Measurements from ENCODE around the gene SPEG.

The SPEG gene

GRCh38 chr2:219506802-219507526 is 72.3 kb downstream of the SPEG start:
- TF ChIP-seq CTCF (IDR thresholded peaks at IDR 0.05; ENCODE audit: borderline replicate concordance, insufficient read depth, low read depth, low read length) = no peak
- H3K4me3 ChIP-seq (ENCODE audit: low read depth, low read length) = no peak overlapping the region

GRCh38 chr2:219507581-219508443 is 73.2 kb downstream of the SPEG start:
- no peak for TF ChIP-seq CTCF (IDR thresholded peaks at IDR 0.05; ENCODE audit: borderline replicate concordance, insufficient read depth, low read depth, low read length)
- no peak overlapping the region for H3K4me3 ChIP-seq (ENCODE audit: low read depth, low read length)

GRCh38 chr2:219508444-219508734 is 73.7 kb downstream of the SPEG start:
- H3K4me3 ChIP-seq (ENCODE audit: low read depth, low read length) = no peak overlapping the region
- TF ChIP-seq CTCF (IDR thresholded peaks at IDR 0.05; ENCODE audit: borderline replicate concordance, insufficient read depth, low read depth, low read length) = no peak

GRCh38 chr2:219508971-219509779 is 74.5 kb downstream of the SPEG start:
- no peak for TF ChIP-seq CTCF (IDR thresholded peaks at IDR 0.05; ENCODE audit: borderline replicate concordance, insufficient read depth, low read depth, low read length)
- H3K4me3 ChIP-seq (ENCODE audit: low read depth, low read length) = no peak overlapping the region

GRCh38 chr2:219509780-219510511 is 75.3 kb downstream of the SPEG start:
- peak; percentile 79 for TF ChIP-seq CTCF (IDR thresholded peaks at IDR 0.05; ENCODE audit: borderline replicate concordance, insufficient read depth, low read depth, low read length)

GRCh38 chr2:219510512-219511135 is 76.0 kb downstream of the SPEG start:
- H3K4me3 ChIP-seq (ENCODE audit: low read depth, low read length) = no peak overlapping the region

More at GRCh38 chr2:219509780-219510511, 75.3 kb downstream of the SPEG start:
- no peak overlapping the region for H3K4me3 ChIP-seq (ENCODE audit: low read depth, low read length)

More at GRCh38 chr2:219510512-219511135, 76.0 kb downstream of the SPEG start:
- TF ChIP-seq CTCF (IDR thresholded peaks at IDR 0.05; ENCODE audit: borderline replicate concordance, insufficient read depth, low read depth, low read length) = no peak
